GM21515 (cell line): ENCODE data around the gene EML1.
"Not testable (repeated sequence)": the region's sequence is repeated elsewhere in the genome, so short reads cannot be mapped to it uniquely, and the experiment has no call there.

Experiments
- ATAC-seq: cut with Tn5 transposase; IDR thresholded peaks from one replicate; pipeline ENCODE4 v1.9.1; 2021; ENCODE audit not compliant: unreplicated experiment

EML1 gene

DNA sequence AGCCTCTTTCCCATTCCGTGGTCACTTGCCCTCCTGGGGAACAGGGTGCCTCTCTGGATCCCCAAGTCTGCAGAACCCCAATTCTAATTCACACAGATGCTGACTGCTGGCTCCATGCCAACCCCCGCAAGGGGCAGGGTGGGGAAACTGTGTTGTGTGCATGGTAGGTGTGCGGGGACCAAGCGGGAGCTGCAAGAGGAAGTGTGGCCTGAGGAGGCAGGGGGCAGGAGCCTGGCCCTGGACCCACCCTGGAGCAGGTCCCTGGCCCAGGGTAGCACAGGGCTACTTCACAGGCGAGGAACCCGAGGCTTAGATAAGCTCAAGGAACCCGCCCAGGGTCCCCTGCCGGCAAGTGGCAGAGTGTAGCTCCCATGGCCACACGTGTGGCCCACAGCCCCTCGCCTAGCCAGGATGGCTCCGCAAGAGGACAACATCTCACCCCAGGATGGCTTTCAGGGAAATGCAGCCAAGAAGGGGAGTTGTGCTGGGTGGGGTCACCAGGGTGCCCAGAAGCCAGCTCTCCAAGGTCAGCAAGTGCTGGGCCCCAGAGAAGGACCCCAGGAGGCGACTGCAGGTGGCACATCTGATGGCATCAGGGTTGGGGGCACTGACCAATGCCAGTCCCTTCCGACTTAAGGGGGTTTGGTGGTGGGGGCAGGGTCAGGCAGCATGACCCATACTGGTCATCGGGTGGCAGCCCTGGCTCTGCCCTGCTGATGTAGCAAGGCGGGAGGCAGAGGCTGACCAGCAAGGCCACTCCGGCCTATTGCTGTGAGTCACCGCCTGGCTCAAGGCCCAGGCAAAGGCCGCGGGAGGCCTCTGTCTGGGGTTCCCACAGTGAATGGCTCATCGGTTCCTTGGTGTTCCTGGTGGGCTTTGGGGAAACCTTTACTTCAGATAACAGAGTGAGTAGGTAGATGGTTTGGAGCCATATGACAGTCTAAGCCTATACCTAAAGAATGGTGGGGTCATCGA is 37.3 kb upstream of the EML1 start:
- ATAC-seq = no peak

DNA sequence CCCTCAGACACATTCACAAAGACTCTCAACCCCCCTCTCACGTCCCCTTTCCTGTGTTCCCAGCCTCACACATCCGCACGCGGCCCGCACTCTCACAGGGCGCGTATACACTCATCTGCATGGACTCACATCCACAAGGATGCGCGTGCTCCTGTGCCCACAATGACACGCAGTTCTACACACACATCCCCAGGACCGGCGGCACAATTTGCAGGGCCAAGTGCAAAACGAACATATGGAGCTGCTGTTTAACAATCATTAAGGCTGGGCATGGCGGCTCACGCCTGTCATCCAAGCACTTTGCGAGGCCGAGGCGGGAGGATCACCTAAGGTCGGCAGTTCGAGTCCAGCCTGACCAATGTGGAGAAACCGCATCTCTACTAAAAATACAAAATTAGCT is 36.4 kb upstream of the EML1 start:
- ATAC-seq = no peak

DNA sequence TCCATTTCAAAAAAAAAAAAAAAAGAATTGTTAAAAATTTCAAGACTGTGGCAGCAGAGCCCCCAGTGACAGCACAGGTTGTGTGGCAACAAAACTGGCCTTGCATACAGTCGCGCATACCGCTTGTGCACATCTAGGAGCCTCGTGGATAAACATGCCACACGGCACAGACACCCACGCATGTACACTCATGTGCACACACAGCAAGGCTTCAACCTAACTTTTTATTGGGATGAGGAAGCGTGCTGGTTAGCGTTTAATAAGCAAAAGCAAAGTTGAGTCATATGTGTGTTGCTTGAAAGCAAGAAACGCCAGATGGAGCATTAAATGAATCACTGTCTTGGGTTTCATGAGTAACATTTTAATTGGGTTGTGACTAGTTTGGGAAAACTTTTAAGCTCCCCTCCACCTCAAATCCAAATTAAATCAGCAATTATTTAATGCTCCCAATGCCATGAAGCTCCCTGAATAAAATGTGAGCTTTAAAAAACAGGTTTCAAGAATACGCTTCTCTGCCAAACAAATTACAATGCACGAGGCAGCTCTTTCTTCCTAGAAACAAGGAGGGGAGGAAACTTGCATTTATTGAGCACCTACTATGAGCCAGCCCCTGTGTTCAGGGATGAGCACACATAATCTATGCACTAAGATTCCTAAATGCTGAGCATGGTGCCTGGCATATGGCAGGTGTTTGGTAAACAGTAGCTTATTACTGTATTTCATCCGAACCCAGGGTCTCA is 35.7 kb upstream of the EML1 start:
- ATAC-seq = no peak

DNA sequence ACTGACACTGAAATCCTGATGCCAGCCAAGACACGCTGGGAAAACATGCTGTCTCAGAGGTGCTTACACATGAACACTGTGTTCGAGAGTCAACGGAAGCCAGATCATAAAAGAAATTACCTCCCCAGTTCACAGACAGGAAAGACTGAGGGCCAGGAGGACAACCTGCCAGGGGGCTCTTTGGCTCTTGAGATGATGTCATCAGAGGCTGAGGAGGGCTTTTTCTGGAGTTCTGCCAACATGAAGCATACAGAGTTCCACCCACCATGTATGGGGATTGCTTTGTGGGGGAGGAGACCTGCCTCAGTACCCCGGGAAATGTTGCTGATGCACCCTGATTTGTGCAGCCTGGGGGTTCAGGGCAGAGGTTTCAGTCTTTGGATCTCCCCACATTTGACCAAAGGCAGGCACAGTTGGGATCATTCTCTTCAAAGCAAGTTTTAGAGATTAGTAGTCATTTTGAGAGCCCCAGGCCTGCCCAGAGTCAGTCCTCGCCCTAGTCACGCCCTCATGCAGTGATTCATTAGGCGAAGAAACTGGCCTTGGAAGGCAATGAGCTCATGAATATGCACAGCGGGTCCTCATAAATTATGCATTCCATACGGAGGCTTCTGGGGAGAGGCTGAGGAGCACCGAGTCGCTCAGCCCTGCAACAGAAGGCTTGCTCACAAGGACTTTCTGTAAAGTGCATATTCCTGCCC is 34.9 kb upstream of the EML1 start:
- no peak for ATAC-seq

DNA sequence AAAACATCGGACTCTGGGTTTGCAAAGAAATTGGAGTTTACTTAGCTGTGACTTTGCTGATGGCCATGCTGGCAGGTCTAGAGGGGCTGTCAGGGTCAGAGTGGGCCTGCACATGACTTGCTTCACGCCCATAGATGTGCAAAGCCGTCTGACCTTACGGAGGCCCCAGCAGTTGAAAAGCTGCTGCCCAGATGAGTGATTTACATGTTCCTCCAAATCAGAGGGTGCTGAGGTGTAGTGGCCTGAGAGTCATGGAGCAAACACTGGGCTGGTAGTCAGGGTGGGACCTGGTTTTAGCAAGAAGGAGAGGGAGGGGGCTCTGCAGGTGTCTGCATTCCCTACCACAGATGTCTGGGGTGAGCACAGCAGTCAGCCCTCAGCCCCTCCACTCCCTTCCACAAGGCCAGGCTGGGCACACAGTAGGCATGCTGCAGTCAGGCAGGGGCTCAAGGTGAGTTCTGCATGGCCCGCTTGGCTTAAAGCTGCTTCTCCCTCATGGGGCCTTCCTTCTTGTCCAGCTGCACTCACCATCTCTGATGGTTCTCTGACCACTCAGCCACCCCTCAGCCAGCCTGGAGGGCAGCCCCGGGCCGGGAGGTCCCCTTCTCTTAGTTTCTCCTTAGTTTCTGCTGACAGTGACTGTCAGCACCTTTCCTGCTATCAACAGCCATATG is 34.2 kb upstream of the EML1 start:
- no peak for ATAC-seq

DNA sequence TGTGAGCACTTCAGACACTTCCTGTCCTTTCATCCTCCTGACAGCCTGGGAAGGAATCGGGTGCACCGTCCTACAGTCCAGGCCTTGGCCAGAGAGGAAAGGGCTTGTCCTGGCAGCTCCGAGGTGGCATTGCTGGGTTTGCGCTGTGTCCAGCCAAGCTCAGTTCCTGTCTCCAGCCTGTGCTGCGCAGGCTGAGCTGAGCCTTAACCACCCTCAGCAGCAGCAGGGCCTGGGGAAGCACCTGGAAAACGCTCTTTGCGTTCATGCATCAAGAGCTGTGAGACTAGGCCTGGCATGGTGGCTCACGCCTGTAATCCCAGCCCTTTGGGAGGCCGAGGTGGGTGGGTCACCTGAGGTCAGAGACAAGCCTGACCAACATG is 33.7 kb upstream of the EML1 start:
- no peak for ATAC-seq

DNA sequence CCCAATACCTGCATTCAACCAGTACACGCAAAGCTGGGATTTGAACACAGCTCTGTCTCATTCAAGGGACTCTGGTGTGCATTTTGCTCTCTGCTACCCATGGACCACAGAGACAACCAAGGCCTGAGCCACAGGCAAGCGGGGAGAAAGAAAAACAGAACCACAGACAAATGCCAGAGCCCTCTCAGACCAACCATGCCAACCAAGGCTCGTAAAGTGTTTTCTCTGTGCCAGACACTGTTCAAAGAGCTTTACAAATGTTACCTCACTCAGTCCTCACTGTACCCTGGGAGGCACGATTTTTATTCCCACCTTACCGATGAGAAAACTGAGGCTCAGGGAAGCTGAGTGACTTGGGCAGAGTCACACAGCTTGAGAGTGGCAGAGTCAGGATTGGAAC is 32.4 kb upstream of the EML1 start:
- no peak for ATAC-seq

DNA sequence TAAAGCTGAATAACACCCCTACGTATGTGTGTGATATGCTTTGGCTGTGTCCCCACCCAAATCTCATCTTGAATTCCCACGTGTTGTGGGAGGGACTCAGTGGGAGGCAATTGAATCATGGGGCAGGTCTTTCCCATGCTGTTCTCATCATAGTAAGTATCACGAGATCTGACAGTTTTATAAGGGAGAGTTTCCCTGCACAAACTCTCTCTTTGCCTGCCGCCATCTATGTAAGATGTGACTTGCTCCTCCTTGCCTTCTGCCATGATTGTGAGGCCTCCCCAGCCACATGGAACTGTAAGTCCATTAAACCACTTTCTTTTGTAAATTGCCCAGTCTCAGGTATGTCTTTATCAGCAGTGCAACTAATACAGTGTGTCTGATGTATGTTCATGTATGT is 30.3 kb upstream of the EML1 start:
- not testable (repeated sequence) for ATAC-seq

DNA sequence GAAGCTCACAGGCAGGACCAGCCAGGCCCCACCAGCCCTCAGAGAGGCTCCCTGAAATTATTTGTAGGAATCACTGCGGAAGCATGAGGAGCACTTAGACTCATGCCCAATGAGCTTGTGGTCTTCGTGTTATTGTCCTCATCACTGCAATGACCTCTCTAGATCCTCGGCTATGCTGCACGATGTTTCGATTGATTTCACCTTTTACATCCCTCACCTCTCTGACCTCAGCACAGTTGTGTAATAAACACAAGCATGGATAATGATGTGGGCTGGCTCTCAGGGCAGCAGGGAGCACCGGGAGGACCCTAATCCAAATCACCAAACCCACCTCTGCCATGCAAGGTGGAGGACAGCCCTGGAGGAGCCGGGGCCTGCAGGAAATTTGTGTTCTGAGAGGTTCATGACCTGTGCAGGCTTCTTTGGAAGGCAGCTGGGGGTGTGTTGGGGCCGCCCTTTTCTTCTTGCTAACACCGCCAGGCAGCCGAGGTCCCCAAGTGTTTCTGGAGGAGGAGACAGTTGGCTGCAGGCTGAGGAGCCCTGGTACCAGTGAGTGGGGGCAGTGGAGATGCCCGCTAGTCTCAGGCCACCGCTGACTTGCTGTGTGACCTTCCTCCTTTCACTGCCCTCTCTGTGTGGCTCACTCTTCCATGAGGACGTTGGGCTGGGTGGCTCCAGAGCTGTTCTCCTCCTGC is 29.5 kb upstream of the EML1 start:
- ATAC-seq = no peak

DNA sequence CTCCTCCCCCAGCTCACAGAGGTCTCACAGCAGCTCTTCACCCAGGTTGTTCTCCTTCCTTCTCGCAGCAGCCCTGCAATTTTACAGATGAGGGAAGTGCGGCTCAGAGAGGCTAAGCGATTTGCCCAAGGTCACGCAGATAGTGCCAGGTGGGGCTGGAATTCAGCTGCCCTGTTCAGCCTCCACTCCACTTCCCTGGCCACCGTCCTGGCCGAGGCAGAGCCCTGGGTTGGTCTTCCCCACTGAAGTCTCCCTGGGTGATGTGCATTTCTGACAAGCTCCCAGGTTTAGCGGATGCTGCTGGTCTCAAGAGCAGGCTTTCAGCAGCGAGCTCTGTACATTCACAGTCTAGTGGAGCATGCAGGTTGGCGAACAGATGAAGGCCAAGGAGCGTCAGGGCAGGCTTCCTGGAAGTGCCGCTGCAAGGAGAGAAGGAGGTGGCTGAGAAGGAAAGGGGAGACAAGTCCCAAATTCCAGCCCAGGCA is 28.9 kb upstream of the EML1 start:
- no peak for ATAC-seq

DNA sequence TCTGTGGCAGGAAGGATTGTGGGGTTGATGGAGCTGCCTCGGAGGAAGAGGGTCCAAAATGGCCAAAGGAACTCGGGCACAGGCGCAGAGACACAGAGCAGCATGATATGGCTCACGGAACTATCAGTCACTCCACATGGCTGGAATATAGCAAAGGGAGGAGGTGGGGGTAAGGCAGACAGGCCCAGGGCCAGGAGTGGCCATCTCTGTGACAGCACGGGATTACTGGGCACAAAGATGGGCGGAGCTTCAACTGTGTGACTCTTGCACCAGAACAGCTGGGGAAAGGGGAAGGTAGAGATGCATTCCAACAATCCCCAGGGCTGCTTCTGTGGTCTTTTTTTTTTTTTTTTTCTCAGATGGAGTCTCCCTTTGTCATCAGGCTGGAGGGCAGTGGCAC is 24.8 kb upstream of the EML1 start:
- no peak for ATAC-seq

DNA sequence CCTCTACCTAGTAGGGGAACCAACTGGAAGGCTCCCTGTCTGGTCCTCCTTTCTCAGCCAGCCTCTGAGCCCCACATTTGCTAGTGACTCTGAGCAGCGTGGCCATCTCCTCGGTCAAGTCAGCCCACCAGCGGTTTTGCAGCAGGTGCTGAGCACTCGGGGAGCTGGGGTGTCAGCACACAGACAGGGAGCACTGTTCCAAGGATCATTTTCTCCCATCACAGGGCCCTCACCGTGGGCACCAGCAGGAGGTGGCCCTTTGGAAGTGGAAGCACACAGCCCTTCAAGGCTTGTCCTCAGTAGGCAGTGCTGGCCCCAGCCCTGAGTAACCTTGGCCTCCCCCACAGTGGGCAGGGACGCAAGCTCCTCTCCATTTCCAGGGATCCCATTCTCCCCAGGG is 24.1 kb upstream of the EML1 start:
- ATAC-seq = no peak

DNA sequence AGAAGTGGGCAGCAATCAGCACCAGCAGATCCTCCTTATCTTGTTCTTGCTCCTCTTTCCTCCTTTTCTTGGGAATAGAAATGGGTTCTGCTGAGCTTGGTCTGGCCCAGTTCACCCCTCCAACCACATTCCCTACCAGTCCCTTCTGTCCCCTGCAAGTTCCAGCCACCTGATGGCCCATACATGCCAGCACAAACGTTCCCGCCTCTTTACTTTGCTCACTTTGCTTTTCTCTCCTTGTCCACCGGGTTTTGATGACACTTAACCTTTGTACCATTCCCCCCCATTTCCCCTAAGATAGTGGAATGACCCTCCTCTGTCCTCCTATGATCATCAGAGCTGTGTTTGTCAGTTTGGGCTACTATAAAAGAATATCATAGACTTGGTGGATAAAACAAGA is 23.4 kb upstream of the EML1 start:
- no peak for ATAC-seq

DNA sequence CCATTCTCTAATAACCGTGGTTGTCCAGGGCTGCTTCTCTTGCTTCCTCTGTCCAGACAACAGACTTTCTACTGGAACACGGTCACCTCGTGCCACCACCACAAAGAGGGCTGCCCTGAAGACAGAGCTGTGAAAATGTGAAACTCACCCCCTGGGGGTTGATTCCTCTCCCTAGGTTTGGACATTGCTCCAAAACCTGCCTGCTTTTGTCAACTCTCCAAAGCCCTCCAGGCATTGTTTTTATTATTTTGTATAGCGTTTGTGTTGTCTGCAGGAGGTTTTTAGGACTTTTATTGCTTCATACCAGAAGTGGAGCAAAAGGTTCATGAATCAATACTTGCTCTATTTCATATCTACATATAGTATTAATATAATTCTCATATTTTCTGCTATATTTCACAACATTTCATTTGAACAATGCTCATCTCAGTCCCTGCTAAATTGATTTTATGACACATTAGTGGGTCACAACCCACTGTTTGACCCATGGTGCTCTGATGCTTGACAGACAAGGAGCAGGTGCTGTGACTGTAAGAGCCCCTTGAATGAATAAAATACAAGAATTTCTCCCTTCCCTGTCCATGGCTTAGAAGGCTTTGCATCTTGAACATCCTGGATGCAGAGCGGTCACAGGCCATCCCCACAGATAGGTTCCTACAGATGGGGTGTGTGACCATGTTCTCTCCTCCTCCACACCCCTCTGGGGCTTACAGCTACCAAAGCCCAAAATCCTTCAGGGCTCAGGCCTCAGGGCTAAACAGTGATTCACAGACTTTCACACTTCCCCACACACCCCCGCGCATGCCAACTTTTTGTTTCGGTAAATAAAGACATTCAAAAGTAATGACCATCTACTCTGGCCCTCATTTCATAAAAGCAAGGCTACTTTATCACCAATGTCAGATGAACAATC is 20.6 kb upstream of the EML1 start:
- no peak for ATAC-seq

DNA sequence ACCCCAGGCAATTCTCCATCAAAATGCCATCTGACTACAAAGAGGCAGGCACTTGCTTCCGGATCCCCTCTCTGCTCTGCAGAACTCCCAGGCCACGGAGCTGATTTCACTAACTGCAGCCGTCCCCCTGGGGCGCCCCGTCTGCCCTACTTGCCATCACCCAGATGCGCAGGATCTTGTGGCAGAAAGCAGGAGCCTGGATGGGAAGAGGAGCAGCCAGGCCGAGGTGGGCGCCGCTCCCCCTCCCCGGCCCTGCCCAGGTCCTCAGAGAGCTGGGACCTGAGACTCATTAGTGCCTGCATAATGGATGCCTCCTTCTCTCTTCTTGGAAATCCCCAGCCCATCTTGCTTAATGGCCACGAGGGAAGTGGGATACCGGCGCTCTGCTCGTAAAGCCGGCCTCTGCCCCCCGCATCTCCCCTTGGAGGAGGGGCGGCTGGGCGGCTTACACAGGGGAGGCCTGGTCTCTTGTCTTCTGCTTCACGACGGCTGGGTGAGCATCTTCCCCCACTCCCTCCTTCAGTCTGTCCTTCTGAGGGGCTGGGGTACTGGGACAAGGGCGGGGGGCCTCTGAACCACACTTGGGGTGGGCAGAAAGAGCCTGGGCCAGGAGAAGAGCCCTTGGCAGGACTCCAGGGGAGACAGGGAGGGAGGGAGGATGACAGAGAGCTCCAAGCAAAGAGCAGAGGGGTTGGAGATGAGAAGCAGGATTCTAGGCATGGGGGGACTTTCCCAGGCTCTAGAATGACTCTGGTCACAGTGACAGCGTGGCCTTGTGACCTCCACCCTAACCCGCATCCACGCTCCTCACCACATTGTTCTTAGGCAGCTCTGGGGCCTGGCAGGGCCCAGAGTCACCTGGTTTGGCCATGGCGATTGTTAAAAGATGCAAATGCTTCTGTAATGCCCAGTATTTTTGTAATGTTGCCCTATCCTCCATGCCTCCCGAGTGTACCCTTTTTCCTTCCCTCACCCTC is 19.4 kb upstream of the EML1 start:
- ATAC-seq = no peak

DNA sequence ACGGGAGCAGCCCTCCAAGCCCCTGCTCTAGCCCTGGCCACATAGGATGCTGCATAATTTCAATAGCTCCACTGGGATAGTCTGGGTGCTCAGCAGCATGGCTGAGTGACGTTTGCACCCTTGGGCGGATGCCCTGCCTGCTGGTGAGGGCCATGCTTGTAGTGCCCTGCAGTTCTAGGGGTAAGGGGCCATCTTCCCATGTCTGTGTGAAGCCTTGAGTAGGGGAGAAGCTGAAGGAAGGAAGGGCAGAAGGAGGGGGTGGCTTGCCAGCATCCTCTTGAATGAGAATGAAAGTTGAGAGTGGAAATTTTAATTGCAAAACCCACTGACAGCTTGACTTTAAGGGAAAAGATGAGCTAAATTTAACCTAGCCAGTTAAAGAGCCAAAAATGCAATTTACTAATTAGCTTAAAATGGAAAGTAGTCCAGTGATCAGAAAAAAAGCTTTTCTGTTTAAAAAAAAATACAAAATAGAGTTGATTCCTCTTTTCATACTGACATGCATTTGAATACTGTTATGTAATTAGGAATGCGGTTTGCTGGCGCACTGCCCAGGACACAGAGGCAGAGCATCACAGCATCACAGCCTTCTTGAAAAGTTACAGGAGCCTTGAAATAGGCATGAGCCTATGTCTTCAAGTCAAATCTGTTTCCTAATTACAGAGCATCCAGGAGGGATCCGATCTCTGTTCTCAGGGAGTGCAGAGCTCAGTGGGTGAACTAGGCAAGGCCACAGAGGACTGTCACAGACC is 18.5 kb upstream of the EML1 start:
- ATAC-seq = no peak

DNA sequence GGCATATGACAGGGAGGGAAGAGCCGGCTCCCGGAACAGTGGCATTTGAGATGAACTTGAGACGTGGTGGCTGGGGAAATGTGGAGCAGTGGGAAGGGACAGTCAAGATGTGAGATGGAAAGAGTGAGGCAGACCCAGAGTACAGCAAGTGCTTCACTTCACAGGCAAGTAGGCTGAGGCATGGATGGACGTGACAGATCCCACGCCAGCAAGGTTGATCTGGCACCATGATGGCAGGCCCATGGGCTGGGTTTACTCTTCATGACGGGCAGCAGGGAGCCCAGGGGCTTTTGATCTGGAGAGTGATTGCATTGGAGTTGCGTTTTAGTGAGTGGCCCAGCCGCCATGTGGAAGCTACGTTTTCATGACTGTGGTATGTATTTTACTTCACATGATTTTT is 17.9 kb upstream of the EML1 start:
- no peak for ATAC-seq
